KOPT-K1 (cell line): ENCODE results near the gene HDDC2.

ENCODE experiments used
- H3K27ac ChIP-seq: fragments of 200-600 bp; sonication (generic); 2 replicates; pipeline ENCODE4 v1.5.1; 2016; ENCODE audit warnings: antibody characterized with exemption, mild to moderate bottlenecking, low read depth, low read length; ENCODE audit not compliant: poor library complexity, severe bottlenecking
- H3K36me3 ChIP-seq: fragments of 200-600 bp; sonication (generic); 2 replicates; pipeline ENCODE4 v1.5.1; 2017; ENCODE audit warnings: antibody characterized with exemption, mild to moderate bottlenecking, low read length, moderate library complexity; ENCODE audit not compliant: insufficient read depth
- H3K9me3 ChIP-seq: fragments of 200-600 bp; sonication (generic); 2 replicates; pipeline ENCODE4 v1.5.1; 2017; ENCODE audit warnings: antibody characterized with exemption, low read length, mild to moderate bottlenecking; ENCODE audit not compliant: insufficient read depth, poor library complexity, severe bottlenecking

The HDDC2 gene

GRCh38 chr6:125248136-125248535 is 53.6 kb downstream of the HDDC2 start:
- H3K36me3 ChIP-seq, result no peaks in the 10 kb centered on the region
- no peaks in the 10 kb centered on the region for H3K9me3 ChIP-seq
- no peak overlapping the region for H3K27ac ChIP-seq

DNA sequence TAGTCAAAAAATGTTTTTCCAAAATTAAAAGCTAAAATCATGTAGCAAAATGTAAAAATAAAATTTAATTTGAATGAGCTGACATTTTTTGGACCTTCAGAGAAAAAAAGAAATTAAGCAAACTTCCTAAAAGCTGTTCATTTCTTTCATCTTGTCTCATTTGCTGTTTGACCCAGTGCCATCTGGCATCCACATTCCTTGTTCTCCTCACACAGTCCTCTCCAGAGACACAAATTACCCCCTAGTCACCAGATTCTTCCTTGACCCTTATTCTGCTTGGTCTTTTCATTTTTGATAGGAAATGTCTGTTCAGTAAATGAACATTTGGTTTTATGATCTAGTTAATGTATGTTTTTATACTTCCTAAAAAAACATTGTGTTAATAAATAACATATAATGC is 55.2 kb downstream of the HDDC2 start:
- Histone ChIP-seq H3K36me3 (no peaks in the 10 kb centered on the region), H3K9me3 (no peaks in the 10 kb centered on the region), H3K27ac (no peak overlapping the region)

GRCh38 chr6:125245523-125246264 is 56.1 kb downstream of the HDDC2 start:
- Histone ChIP-seq H3K27ac (no peak overlapping the region), H3K36me3 (no peaks in the 10 kb centered on the region), H3K9me3 (no peaks in the 10 kb centered on the region)

DNA sequence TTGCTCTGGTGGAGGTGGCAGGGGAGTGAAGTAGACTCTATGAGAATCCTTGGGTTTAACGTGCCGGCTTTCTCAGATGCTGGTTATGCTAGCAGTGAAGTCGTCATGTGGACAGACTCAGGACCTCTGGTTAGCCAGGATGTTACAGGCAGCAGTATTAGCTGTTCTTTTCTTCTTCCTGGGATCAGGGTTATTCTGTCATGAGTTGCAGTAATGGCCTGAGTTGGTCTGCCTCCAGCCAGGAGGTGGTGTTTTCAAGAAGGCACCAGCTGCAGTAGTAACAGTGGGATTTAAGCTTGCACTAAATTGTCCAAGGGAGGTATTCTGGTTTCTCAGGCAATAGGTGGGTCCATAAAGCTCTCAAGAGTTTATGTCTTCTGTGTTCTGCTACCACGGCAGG is 56.7 kb downstream of the HDDC2 start:
- Histone ChIP-seq H3K36me3 (no peaks in the 10 kb centered on the region), H3K9me3 (no peaks in the 10 kb centered on the region), H3K27ac (no peak overlapping the region)

- no peaks in the 10 kb centered on the region for H3K36me3 ChIP-seq
- H3K9me3 ChIP-seq, result no peaks in the 10 kb centered on the region
- no peak overlapping the region for H3K27ac ChIP-seq
Measured at GRCh38 chr6:125237764-125238163, 64.0 kb downstream of the HDDC2 start.

DNA sequence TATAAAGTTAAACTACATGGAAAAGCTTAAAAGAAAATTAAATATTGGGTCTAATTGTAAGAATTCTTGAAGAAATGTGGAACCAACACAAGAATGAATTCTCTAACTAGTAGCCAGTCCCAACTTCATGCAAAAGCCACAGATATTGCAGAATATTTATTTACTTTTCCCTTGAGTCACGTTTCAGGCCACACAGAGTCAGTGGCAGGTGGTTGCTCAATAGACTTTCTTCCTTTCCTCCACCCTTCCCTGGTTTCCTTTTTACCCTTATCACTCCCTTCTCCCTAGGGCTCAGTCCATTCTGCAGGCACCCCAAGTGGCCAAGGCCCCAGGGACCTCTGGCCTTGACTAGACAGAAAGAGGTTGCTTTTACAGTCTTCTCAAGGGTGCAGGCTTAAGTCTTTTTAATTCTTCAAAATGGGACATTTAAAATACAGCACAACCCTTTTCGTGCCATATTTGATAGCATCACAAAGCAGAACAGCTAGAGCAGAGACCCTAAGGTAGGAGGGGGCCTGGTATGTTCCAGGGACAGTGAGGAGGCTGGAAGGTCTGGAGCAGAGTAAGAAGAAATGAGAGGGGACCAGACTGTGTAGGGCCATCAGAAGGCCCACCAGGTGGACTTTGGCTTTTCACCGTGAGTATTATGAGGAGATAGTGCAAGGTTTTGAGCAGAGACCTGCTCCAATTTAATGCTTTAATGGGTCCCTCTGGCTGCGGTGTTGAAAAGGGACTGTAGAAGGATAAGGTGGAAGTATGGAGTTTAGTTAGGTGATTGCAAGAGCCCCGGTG is 65.0 kb downstream of the HDDC2 start:
- Histone ChIP-seq H3K9me3 (no peaks in the 10 kb centered on the region), H3K36me3 (no peaks in the 10 kb centered on the region), H3K27ac (no peak overlapping the region)

- H3K27ac ChIP-seq, result no peak overlapping the region
- H3K9me3 ChIP-seq, result no peaks in the 10 kb centered on the region
Measured at GRCh38 chr6:125233202-125233601, 68.6 kb downstream of the HDDC2 start.

DNA sequence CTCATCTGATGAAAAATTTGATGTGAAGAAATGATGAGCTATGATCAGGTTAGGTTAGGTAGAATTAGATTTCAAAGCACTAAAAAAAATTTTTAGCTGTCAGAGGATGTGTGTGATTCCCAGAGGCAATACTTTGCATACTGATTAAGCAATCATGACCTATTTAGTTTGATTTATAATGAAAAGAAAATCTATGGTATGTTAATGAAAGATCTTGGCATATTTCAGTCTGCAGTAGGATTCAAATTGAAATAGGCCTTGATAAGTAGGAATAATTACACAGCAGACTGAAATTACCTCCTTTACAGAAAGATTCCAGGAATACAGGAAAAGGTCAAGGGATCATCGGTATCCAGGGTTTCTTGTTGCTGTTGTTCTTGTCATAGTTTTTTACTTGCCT is 69.3 kb downstream of the HDDC2 start:
- Histone ChIP-seq H3K36me3 (no peaks in the 10 kb centered on the region), H3K9me3 (no peaks in the 10 kb centered on the region), H3K27ac (no peak overlapping the region)

More at GRCh38 chr6:125233202-125233601, 68.6 kb downstream of the HDDC2 start:
- no peaks in the 10 kb centered on the region for H3K36me3 ChIP-seq

GRCh38 chr6:125231574-125232343 is 70.0 kb downstream of the HDDC2 start:
- Histone ChIP-seq H3K36me3 (no peaks in the 10 kb centered on the region), H3K9me3 (no peaks in the 10 kb centered on the region), H3K27ac (no peak overlapping the region)

- no peaks in the 10 kb centered on the region for H3K9me3 ChIP-seq
- H3K36me3 ChIP-seq, result no peaks in the 10 kb centered on the region
- no peak overlapping the region for H3K27ac ChIP-seq
Measured at GRCh38 chr6:125231133-125231532, 70.6 kb downstream of the HDDC2 start.

GRCh38 chr6:125230674-125231073 is 71.1 kb downstream of the HDDC2 start:
- no peaks in the 10 kb centered on the region for H3K36me3 ChIP-seq
- no peaks in the 10 kb centered on the region for H3K9me3 ChIP-seq
- H3K27ac ChIP-seq, result no peak overlapping the region

DNA sequence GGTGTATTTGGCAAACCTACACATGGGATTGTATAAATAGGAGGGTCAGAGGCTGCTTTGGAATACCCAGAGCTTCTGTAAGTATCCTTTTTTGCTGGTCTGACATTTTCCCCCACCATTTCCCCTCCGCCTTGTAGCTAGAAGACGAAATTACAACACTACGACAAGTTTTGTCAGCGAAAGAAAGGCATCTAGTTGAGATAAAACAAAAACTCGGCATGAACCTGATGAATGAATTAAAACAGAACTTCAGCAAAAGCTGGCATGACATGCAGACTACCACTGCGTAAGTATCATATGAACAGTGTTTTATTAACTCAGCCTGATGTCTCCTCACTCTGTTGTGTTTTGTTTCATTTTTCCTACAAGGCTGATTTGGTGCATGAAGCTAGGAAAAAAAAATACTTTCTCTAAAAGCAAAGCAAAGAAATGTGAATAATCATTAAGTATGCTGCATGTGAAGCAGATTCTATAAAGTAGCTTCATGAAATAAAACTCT is 72.7 kb downstream of the HDDC2 start:
- H3K36me3 ChIP-seq, result no peaks in the 10 kb centered on the region
- no peaks in the 10 kb centered on the region for H3K9me3 ChIP-seq

GRCh38 chr6:125227244-125227643 is 74.5 kb downstream of the HDDC2 start:
- no peaks in the 10 kb centered on the region for H3K9me3 ChIP-seq
- no peaks in the 10 kb centered on the region for H3K36me3 ChIP-seq
- no peak overlapping the region for H3K27ac ChIP-seq

More for the DNA sequence above, 72.7 kb downstream of the HDDC2 start:
- H3K27ac ChIP-seq, result no peak overlapping the region
